ENCODE results near the gene PALLD. TPM values are rescaled to one million over a fixed set of nuclear protein-coding genes. Genes with fewer than 3 reads are reported as not detected.

PALLD gene
- total and polyA plus RNA-seq, 2 of the 13 experiments (the other 11 are each of a cell fraction or from before 2014, with no cell fraction given) = 0.50 to 1.5 TPM

DNA sequence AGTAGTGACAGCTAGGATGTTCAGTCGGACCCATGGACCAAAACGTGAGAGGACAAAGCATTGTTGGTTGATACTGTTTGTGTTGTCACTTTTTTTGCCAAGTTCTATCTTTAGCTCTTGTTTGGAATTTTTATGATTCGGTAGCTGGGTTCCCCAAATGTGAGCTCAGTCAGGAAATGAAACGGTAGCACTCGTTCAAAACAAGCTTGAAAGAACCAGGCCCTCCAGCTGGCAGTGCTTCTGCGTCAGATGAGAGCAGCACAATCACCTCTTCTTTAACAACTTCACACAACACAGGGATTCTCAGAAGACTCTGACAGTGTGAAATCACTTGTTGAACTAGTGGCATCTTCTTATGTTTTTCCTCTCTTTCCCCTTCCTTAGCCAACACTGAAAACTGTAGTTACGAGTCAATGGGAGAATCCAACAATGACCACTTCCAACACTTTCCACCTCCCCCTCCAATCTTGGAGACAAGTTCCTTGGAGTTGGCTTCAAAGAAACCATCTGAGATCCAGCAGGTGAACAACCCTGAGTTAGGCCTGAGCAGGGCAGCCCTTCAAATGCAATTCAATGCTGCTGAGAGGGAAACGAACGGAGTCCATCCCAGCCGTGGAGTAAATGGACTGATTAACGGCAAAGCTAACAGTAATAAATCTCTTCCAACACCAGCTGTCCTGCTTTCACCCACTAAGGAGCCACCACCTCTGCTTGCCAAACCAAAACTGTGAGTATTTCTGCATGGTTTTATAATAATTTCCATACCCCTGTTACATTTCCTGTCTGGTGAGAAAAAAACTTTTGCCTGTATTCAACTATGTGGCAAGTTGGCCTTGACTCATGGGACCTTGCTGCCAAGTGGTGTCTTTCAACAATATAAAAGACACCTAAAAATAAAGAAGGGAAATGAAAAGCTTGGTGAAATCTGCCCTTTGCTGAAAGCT, 214.6 kb downstream of the PALLD start:
- FAIRE-seq (no peak), ATAC-seq (no peak), DNase-seq (ENCODE audit: low spot score) (no peak)
- in situ Hi-C loops (cut with HindIII; ENCODE audit: extremely low pct_ligation_motif_present, low pct_unique_long_range_greater_than_20kb) = loop anchor here (10.0 kb wide), 1 partner anchor 203 kb away; no protein-coding TSS in a partner anchor
- POLR2A ChIA-PET = no interaction called here
- H4K20me1 ChIP-seq (ENCODE audit: insufficient read depth, low read length) = no peaks in the 10 kb centered on the region
- no peaks in the 10 kb centered on the region for H3K4me1 ChIP-seq (ENCODE audit: insufficient read depth, low read length)
- no TSS peak for BruUV-seq (replicated peaks)
- H3K27me3 ChIP-seq (ENCODE audit: control insufficient read depth in 1 of 2, insufficient read depth in 2 of 2, low read length in 2 of 2) = 0 out of 5 replicates have a peak, but pooled peaks cover 0 to 3% of the 10 kb centered on the region in 2 experiments
- H3K9me3 ChIP-seq (ENCODE audit: low read length) = no peaks in the 10 kb centered on the region
- intact Hi-C loops (cut with micrococcal nuclease; ENCODE audit: unreplicated experiment) = no loop called here
- no peak for TF ChIP-seq ZFP62 (CRISPR knock-in tag; IDR thresholded peaks at IDR 0.05)
- TF ChIP-seq, protein P1, sequence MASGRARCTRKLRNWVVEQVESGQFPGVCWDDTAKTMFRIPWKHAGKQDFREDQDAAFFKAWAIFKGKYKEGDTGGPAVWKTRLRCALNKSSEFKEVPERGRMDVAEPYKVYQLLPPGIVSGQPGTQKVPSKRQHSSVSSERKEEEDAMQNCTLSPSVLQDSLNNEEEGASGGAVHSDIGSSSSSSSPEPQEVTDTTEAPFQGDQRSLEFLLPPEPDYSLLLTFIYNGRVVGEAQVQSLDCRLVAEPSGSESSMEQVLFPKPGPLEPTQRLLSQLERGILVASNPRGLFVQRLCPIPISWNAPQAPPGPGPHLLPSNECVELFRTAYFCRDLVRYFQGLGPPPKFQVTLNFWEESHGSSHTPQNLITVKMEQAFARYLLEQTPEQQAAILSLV (CRISPR knock-in tag; IDR thresholded peaks at IDR 0.05; ENCODE audit: borderline replicate concordance) = no peak
- no peak for TF ChIP-seq TP53 (CRISPR knock-in tag; conservative IDR thresholded peaks at IDR 0.05)
- no peak for TF ChIP-seq ZNF207 (IDR thresholded peaks at IDR 0.05; ENCODE audit: borderline replicate concordance)
- no peak for TF ChIP-seq ZNF3 (CRISPR knock-in tag; IDR thresholded peaks at IDR 0.05)
- no peak for TF ChIP-seq HOXD1 (CRISPR knock-in tag; IDR thresholded peaks at IDR 0.05)
- TF ChIP-seq ZNF563 (CRISPR knock-in tag; IDR thresholded peaks at IDR 0.05) = no peak
- TF ChIP-seq, protein P2, sequence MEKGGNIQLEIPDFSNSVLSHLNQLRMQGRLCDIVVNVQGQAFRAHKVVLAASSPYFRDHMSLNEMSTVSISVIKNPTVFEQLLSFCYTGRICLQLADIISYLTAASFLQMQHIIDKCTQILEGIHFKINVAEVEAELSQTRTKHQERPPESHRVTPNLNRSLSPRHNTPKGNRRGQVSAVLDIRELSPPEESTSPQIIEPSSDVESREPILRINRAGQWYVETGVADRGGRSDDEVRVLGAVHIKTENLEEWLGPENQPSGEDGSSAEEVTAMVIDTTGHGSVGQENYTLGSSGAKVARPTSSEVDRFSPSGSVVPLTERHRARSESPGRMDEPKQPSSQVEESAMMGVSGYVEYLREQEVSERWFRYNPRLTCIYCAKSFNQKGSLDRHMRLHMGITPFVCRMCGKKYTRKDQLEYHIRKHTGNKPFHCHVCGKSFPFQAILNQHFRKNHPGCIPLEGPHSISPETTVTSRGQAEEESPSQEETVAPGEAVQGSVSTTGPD (CRISPR knock-in tag; IDR thresholded peaks at IDR 0.05) = no peak
- TF ChIP-seq TBP (CRISPR knock-in tag; IDR thresholded peaks at IDR 0.05) = no peak
- CTCF ChIA-PET (ENCODE audit: low intra/inter-chr PET ratio, low total read pairs) = interaction anchor here (2.3 kb wide), 1 partner anchor 206 kb away, joined by 14 read pairs; no protein-coding TSS in a partner anchor
- H3K4me2 ChIP-seq (ENCODE audit: low read depth, low read length) = no peak overlapping the region
- no peak overlapping the region for H3K4me3 ChIP-seq (replicated peaks in 1 of 3; ENCODE audit: insufficient read depth in 1 of 3, low read depth in 2 of 3, low read length in 3 of 3)
- WGBS (ENCODE audit: low lambda C conversion rate) = 44% methylated on average over 11 of the region's 11 CpGs
- no peaks in the 10 kb centered on the region for H3K36me3 ChIP-seq (replicated peaks in 1 of 2; ENCODE audit: control insufficient read depth in 1 of 2, insufficient read depth in 2 of 2, low read length in 2 of 2)
- H2AFZ ChIP-seq (ENCODE audit: low read length) = no peak overlapping the region
- no peaks in the 10 kb centered on the region for H3K79me2 ChIP-seq (ENCODE audit: insufficient read depth, low read length)
- H3K9ac ChIP-seq (ENCODE audit: insufficient read depth, low read depth, low read length) = no peak overlapping the region
- H3K27ac ChIP-seq (ENCODE audit: extremely low read length, insufficient read depth, low read length) = no peak overlapping the region
